Smooth muscle cell (in vitro differentiated cells): ENCODE results near the gene RERG. TPM values are rescaled to one million over a fixed set of nuclear protein-coding genes. Genes with fewer than 3 reads are reported as not detected.

ENCODE experiments used
- DNase-seq: peaks from one replicate; lab custom pipeline; 2025; ENCODE audit not compliant: unreplicated experiment; lab: John Stamatoyannopoulos, UW
- H2AFZ ChIP-seq: fragments of 200-600 bp; sonication (generic); 2 replicates; pipeline ENCODE4 v1.6.0; 2016; ENCODE audit warnings: antibody characterized with exemption, low read depth, mild to moderate bottlenecking
- H3F3A ChIP-seq: fragments of 200-600 bp; sonication (generic); 2 replicates; pipeline ENCODE4 v1.6.0; 2017; ENCODE audit warnings: antibody characterized with exemption, low read depth
- H3K27ac ChIP-seq: fragments of 200-600 bp; sonication (generic); 2 replicates; pipeline ENCODE4 v1.5.1; 2016; ENCODE audit warnings: low read depth, mild to moderate bottlenecking
- H3K27me3 ChIP-seq: fragments of 200-600 bp; sonication (generic); 2 replicates; pipeline ENCODE4 v1.6.1; 2016; ENCODE audit warnings: low read depth, mild to moderate bottlenecking
- H3K36me3 ChIP-seq: fragments of 200-600 bp; sonication (generic); 2 replicates; pipeline ENCODE4 v1.5.1; 2016; ENCODE audit warnings: low read depth
- H3K4me1 ChIP-seq: fragments of 200-600 bp; sonication (generic); 2 replicates; pipeline ENCODE4 v1.5.1; 2016; ENCODE audit warnings: low read depth
- H3K4me2 ChIP-seq: fragments of 200-600 bp; sonication (generic); 2 replicates; pipeline ENCODE4 v1.6.0; 2016; ENCODE audit warnings: mild to moderate bottlenecking
- H3K4me3 ChIP-seq: fragments of 200-600 bp; sonication (generic); 2 replicates; pipeline ENCODE4 v1.5.1; 2016; ENCODE audit warnings: mild to moderate bottlenecking
- H3K79me2 ChIP-seq: fragments of 200-600 bp; sonication (generic); 2 replicates; pipeline ENCODE4 v1.6.0; 2016; ENCODE audit warnings: low read depth, mild to moderate bottlenecking
- H3K9ac ChIP-seq: fragments of 200-600 bp; sonication (generic); 2 replicates; pipeline ENCODE4 v1.6.0; 2016; ENCODE audit warnings: low read depth
- H3K9me3 ChIP-seq: fragments of 200-600 bp; sonication (generic); replicated peaks from 2 replicates; pipeline ENCODE4 v1.5.1; 2016; ENCODE audit warnings: low read depth
- H4K20me1 ChIP-seq: fragments of 200-600 bp; sonication (generic); 2 replicates; pipeline ENCODE4 v1.6.0; 2016; ENCODE audit warnings: low read depth
- CTCF ChIP-seq: fragments of 200-600 bp; sonication (generic); IDR thresholded peaks from 2 replicates; pipeline ENCODE4 v1.5.1; 2017; ENCODE audit warnings: borderline replicate concordance, mild to moderate bottlenecking, antibody characterized with exemption; ENCODE audit not compliant: insufficient read depth, poor library complexity, severe bottlenecking
- WGBS: methylation state at CpG from one replicate; pipeline ENCODE4 v1.1.7; 2016; ENCODE audit warnings: low lambda C conversion rate; 5-methylcytosine and 5-hydroxymethylcytosine counted together
- polyA plus RNA-seq: library from polyadenylated mRNA; unstranded; fragments of >200 nt; fragmentation: Nextera tagmentation; extraction: Ambion mirVana; gene quantifications from 2 replicates; pipeline ENCODE4 v1.2.1, GENCODE V29; 2016
- total RNA-seq: library from RNA; depleted of rRNA; stranded (reverse); fragments of >200 nt; gene quantifications from 2 replicates; pipeline ENCODE4 v1.2.3, GENCODE V29; 2014

Gene RERG
- total and polyA plus RNA-seq, 2 experiments from 2014 or later = 0.04 TPM; not detected in 1

- no peak for TF ChIP-seq CTCF
- H3K4me1 ChIP-seq = no peaks in the 10 kb centered on the region
- no peak overlapping the region for H3K9ac ChIP-seq
- H2AFZ ChIP-seq = no peak overlapping the region
- no peaks in the 10 kb centered on the region for H4K20me1 ChIP-seq
- no peak overlapping the region for H3K4me2 ChIP-seq
- no peak overlapping the region for H3K4me3 ChIP-seq
- H3K27ac ChIP-seq = no peak overlapping the region
- no peaks in the 10 kb centered on the region for H3K27me3 ChIP-seq
- H3F3A ChIP-seq = no peaks in the 10 kb centered on the region
- DNase-seq = no peak
- H3K36me3 ChIP-seq = no peaks in the 10 kb centered on the region
- no peaks in the 10 kb centered on the region for H3K79me2 ChIP-seq
- H3K9me3 ChIP-seq = no peaks in the 10 kb centered on the region
Observed at GRCh38 chr12:15201456-15201855, 19.8 kb downstream of the RERG start.

- H3K79me2 ChIP-seq = no peaks in the 10 kb centered on the region
- 100% methylated on average over 1 of the region's 1 CpG for WGBS
- no peak for DNase-seq
Observed at GRCh38 chr12:15201056-15201455, 20.2 kb downstream of the RERG start.

GRCh38 chr12:15200641-15201040, 20.6 kb downstream of the RERG start:
- Histone ChIP-seq H3K36me3 (no peaks in the 10 kb centered on the region), H3K27me3 (no peaks in the 10 kb centered on the region), H4K20me1 (no peaks in the 10 kb centered on the region), H3K9ac (no peak overlapping the region), H3K79me2 (no peaks in the 10 kb centered on the region), H3K27ac (no peak overlapping the region), H3K4me1 (no peaks in the 10 kb centered on the region), H3F3A (no peaks in the 10 kb centered on the region), H2AFZ (no peak overlapping the region), H3K4me3 (no peak overlapping the region), H3K9me3 (no peaks in the 10 kb centered on the region), H3K4me2 (no peak overlapping the region)
- WGBS = 98% methylated on average over 2 of the region's 2 CpGs
- no peak for TF ChIP-seq CTCF
- no peak for DNase-seq

More at GRCh38 chr12:15201056-15201455, 20.2 kb downstream of the RERG start:
- Histone ChIP-seq H3K9ac (no peak overlapping the region), H3K9me3 (no peaks in the 10 kb centered on the region), H3K27me3 (no peaks in the 10 kb centered on the region), H3K4me2 (no peak overlapping the region), H2AFZ (no peak overlapping the region), H3F3A (no peaks in the 10 kb centered on the region), H3K4me1 (no peaks in the 10 kb centered on the region), H3K27ac (no peak overlapping the region), H4K20me1 (no peaks in the 10 kb centered on the region), H3K36me3 (no peaks in the 10 kb centered on the region), H3K4me3 (no peak overlapping the region)
- no peak for TF ChIP-seq CTCF

- TF ChIP-seq CTCF = no peak
- no peak overlapping the region for H3K27ac ChIP-seq
- no peaks in the 10 kb centered on the region for H3K79me2 ChIP-seq
- H2AFZ ChIP-seq = no peak overlapping the region
- no peak for DNase-seq
- no peaks in the 10 kb centered on the region for H3F3A ChIP-seq
- H3K36me3 ChIP-seq = no peaks in the 10 kb centered on the region
- H3K4me3 ChIP-seq = no peak overlapping the region
- WGBS = 81% methylated on average over 2 of the region's 2 CpGs
- H4K20me1 ChIP-seq = no peaks in the 10 kb centered on the region
- H3K4me1 ChIP-seq = no peaks in the 10 kb centered on the region
- H3K9me3 ChIP-seq = no peaks in the 10 kb centered on the region
- H3K4me2 ChIP-seq = no peak overlapping the region
- no peaks in the 10 kb centered on the region for H3K27me3 ChIP-seq
- H3K9ac ChIP-seq = no peak overlapping the region
Observed at GRCh38 chr12:15199930-15200329, 21.3 kb downstream of the RERG start.
